Measurements from ENCODE around the gene ZSCAN29.

Gene ZSCAN29

DNA sequence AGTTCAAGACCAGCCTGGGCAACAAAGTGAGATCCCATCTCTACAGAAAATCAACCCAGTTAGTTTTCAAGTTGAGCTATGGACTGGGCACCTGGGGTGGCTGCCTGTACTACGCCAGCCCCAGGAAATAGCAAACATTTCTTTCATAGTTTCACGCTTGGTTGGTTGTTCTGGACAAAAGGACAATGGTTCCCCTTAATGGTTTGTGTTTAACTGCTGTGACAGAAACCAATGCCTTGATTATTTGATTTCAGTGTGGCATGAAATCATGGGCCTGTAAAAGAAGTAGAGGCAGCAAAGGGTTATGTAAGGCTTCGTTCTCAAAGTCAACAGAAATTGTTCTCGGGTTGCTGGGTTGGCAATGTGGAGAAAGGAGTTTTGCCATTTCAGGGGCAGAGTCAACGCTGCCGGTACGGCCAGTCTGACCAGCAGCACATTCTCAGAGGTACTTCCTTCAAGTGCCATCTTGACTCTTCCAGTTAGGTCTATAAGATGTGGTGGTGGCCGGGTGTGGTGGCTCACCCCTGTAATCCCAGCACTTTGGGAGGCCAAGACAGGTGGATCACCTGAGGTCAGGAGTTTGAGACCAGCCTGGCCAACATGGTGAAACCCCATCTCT is 53.2 kb downstream of the ZSCAN29 start:
- DNase-seq, result no peak
- Mint-ChIP-seq H3K4me1 (no peaks in the 10 kb centered on the region), H3K4me3 (no peak overlapping the region), H3K9me3 (no peaks in the 10 kb centered on the region), H3K27me3 (ENCODE audit: low read depth, poor library complexity) (peaks cover 62% of the 10 kb centered on the region), H3K36me3 (ENCODE audit: low read depth) (no peaks in the 10 kb centered on the region), H3K27ac (no peak overlapping the region)
- TF ChIP-seq, protein P1, sequence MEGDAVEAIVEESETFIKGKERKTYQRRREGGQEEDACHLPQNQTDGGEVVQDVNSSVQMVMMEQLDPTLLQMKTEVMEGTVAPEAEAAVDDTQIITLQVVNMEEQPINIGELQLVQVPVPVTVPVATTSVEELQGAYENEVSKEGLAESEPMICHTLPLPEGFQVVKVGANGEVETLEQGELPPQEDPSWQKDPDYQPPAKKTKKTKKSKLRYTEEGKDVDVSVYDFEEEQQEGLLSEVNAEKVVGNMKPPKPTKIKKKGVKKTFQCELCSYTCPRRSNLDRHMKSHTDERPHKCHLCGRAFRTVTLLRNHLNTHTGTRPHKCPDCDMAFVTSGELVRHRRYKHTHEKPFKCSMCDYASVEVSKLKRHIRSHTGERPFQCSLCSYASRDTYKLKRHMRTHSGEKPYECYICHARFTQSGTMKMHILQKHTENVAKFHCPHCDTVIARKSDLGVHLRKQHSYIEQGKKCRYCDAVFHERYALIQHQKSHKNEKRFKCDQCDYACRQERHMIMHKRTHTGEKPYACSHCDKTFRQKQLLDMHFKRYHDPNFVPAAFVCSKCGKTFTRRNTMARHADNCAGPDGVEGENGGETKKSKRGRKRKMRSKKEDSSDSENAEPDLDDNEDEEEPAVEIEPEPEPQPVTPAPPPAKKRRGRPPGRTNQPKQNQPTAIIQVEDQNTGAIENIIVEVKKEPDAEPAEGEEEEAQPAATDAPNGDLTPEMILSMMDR (IDR thresholded peaks at IDR 0.05), result no peak

DNA sequence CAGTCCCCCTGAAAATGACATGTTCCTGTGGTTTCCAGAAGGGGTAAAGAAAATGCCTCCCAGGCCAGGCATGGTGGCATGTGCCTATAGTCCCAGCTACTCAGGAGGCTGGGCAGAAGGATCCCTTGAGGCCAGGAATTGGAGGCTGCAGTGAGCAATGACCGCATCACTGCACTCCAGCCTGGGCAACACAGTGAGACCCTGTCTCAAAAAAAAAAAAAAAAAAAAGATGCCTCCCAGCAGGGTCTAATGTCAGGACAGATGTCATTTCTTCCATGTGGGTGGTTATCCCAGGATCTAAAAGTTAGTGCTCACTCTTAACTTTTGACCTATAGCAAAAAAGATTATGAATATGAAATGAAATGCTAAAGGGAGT is 53.9 kb downstream of the ZSCAN29 start:
- Mint-ChIP-seq H3K4me3 (no peak overlapping the region), H3K36me3 (ENCODE audit: low read depth) (no peaks in the 10 kb centered on the region), H3K9me3 (no peaks in the 10 kb centered on the region), H3K27me3 (ENCODE audit: low read depth, poor library complexity) (peaks cover 66% of the 10 kb centered on the region), H3K27ac (no peak overlapping the region), H3K4me1 (no peaks in the 10 kb centered on the region)
- TF ChIP-seq, protein P1 (IDR thresholded peaks at IDR 0.05), result no peak
- no peak for DNase-seq

DNA sequence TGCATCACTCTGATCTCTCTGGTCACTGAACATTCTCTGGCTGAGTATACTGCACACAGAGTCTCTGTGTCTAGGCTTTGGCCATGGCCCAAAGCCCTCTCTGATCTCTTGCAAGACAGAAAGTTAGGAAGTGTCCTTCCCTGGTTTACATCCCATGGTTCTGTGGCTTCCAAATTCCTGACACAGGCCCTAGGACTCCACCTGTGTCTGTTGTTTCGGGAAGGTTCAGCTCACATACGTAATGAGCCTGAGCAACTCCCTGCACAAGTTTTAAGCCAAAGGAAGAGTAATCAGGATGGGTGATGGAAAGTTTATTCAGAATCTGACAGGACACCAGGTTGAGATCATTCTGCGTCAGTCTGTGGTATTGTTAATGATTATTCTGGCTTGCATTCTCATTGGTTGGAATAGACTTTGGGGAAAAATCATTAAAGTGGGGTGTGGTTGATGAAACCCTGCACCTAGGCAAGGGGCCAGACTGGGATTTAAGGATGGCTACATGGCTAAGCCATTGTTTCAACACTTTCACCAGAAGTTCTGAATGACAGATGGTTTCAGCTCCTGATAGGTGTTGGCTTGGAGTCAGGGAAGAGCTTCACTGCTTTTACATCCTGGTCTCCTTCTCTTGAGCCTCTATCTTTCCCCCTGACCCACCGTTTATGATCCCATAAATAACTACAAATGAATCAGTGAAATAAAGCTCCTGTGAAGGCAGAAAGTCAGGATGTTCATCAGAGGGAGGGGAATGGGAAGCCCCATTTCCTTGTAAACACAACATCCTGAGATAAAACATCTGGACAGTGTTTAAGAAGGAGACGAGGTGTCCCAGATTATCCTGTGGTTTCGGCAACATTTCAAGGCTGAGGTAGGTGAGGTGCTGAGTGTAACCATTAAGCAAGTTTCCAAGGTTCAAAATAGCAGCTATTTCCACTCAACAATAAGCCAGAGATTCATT is 54.5 kb downstream of the ZSCAN29 start:
- Mint-ChIP-seq H3K27me3 (ENCODE audit: low read depth, poor library complexity) (peaks cover 66% of the 10 kb centered on the region), H3K36me3 (ENCODE audit: low read depth) (no peaks in the 10 kb centered on the region), H3K27ac (no peak overlapping the region), H3K4me3 (no peak overlapping the region), H3K9me3 (no peaks in the 10 kb centered on the region), H3K4me1 (no peaks in the 10 kb centered on the region)
- TF ChIP-seq, protein P1 (IDR thresholded peaks at IDR 0.05), result no peak
- DNase-seq, result no peak

DNA sequence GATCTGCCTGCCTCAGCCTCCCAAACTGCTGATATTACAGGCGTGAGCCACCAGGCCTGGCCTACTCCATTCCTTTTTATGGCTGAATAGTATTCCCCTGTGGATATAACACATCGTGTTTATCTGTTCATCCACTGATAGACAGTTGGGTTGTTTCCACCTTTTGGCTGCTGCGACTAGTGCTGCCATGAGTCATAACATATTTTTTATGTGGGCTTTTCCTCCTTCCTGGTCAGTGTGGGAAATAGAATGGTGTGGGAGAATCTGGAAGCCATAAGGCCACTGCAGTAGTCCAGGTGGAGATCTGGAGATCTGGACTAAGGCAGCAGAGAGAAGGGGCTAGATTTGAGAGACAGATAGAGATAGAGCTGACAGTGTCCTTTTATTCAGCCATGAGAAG is 56.7 kb downstream of the ZSCAN29 start:
- Mint-ChIP-seq H3K4me3 (no peak overlapping the region), H3K27me3 (ENCODE audit: low read depth, poor library complexity) (peaks cover 67% of the 10 kb centered on the region), H3K4me1 (no peaks in the 10 kb centered on the region), H3K27ac (no peak overlapping the region), H3K36me3 (ENCODE audit: low read depth) (no peaks in the 10 kb centered on the region), H3K9me3 (no peaks in the 10 kb centered on the region)
- TF ChIP-seq, protein P1 (IDR thresholded peaks at IDR 0.05), result no peak
- DNase-seq, result no peak

DNA sequence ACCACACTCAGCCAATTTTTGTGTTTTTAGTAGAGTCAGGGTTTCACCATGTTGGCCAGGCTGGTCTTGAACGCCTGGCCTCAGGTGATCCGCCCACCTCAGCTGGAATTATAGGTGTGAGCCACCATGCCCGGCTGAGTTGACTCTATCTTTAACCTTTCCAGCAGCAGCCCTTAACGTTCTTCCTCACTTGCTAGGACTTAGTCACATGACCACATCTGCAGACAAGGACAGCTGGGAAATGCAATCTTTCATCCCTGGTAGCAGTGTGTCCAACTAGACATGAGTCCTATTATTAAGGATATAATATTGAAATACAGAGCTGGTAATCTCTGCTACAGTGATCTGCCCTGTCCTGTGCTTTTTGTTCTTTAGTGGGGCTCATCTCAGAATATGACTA is 58.5 kb downstream of the ZSCAN29 start:
- Mint-ChIP-seq H3K27ac (no peak overlapping the region), H3K9me3 (no peaks in the 10 kb centered on the region), H3K27me3 (ENCODE audit: low read depth, poor library complexity) (peaks cover 72% of the 10 kb centered on the region), H3K4me1 (no peaks in the 10 kb centered on the region), H3K36me3 (ENCODE audit: low read depth) (no peaks in the 10 kb centered on the region), H3K4me3 (no peak overlapping the region)
- DNase-seq, result no peak
- TF ChIP-seq, protein P1 (IDR thresholded peaks at IDR 0.05), result no peak
